WI38 (cell line): ENCODE results near the gene ABCB9.
"Not testable (repeated sequence)": the region's sequence is repeated elsewhere in the genome, so short reads cannot be mapped to it uniquely, and the experiment has no call there.

ENCODE experiments used
- H3K4me3 ChIP-seq: 2 replicates; pipeline ENCODE4 v1.5.1; 2011; ENCODE audit warnings: low read depth, mild to moderate bottlenecking, control low read depth, low read length
- CTCF ChIP-seq: IDR thresholded peaks from 2 replicates; pipeline ENCODE4 v1.5.1; 2012; ENCODE audit warnings: low read depth, mild to moderate bottlenecking, control low read depth, low read length

The ABCB9 gene

GRCh38 chr12:122943196-122943595 lies 23.1 kb downstream of the ABCB9 start:
- H3K4me3 ChIP-seq, result no peak overlapping the region
- TF ChIP-seq CTCF, result no peak

- TF ChIP-seq CTCF, result no peak
- no peak overlapping the region for H3K4me3 ChIP-seq
These were observed 23.6 kb downstream of the ABCB9 start for GRCh38 chr12:122942637-122943036.

GRCh38 chr12:122941351-122941750 lies 24.9 kb downstream of the ABCB9 start:
- H3K4me3 ChIP-seq, result not testable (repeated sequence)

- no peak for TF ChIP-seq CTCF
These were observed 27.1 kb downstream of the ABCB9 start for GRCh38 chr12:122939125-122939524.

GRCh38 chr12:122937622-122938091 lies 28.6 kb downstream of the ABCB9 start:
- no peak for TF ChIP-seq CTCF

More at GRCh38 chr12:122939125-122939524, 27.1 kb downstream of the ABCB9 start:
- no peak overlapping the region for H3K4me3 ChIP-seq

GRCh38 chr12:122935318-122935717 lies 30.9 kb downstream of the ABCB9 start:
- no peak for TF ChIP-seq CTCF
- H3K4me3 ChIP-seq, result no peak overlapping the region

More at GRCh38 chr12:122937622-122938091, 28.6 kb downstream of the ABCB9 start:
- no peak overlapping the region for H3K4me3 ChIP-seq

GRCh38 chr12:122934722-122935121 lies 31.5 kb downstream of the ABCB9 start:
- no peak overlapping the region for H3K4me3 ChIP-seq
- TF ChIP-seq CTCF, result no peak

- no peak overlapping the region for H3K4me3 ChIP-seq
- no peak for TF ChIP-seq CTCF
These were observed 34.1 kb downstream of the ABCB9 start for GRCh38 chr12:122932207-122932606.
